HCT116 (cell line): Measurements from ENCODE around the gene CHST11. TPM values are rescaled to one million over a fixed set of nuclear protein-coding genes. Genes with fewer than 3 reads are reported as not detected.
A peak's percentile ranks its signal among the peaks of the same experiment; 100 is the strongest.

Source experiments
- ATAC-seq: fragments of 200-7000 bp; cut with Tn5 transposase; 2 replicates; pipeline ENCODE4 v1.9.1; 2020; ENCODE audit warnings: mild to moderate bottlenecking, moderate library complexity
- BruUV-seq: library from RNA; stranded (reverse); fragments of 400-500 nt; replicated peaks from 2 replicates; lab custom pipeline; 2021; lab: Mats Ljungman, UMichigan
- CTCF ChIA-PET: fragments of 300-600 bp; sonication (Branson Sonifier 250); formaldehyde crosslinking; loops from one replicate; lab custom pipeline; 2021; ENCODE audit warnings: antibody characterized with exemption; lab: Charles Lee
- POLR2A ChIA-PET: fragments of 300-600, 350-600 bp; sonication (Branson Sonifier 250); formaldehyde crosslinking; loops from one replicate; lab custom pipeline; 2021; ENCODE audit warnings: antibody characterized with exemption; lab: Charles Lee
- RAD21 ChIA-PET, 2 experiments: fragments of 300-600 bp; sonication (Branson Sonifier 250); formaldehyde crosslinking; loops; one replicate each; lab custom pipeline; 2023; ENCODE audit warnings: low total read pairs in 2 of 2; ENCODE audit not compliant: uncharacterized antibody in 2 of 2, unreplicated experiment in 2 of 2, low non-redundant PET in 1 of 2; lab: Charles Lee
- DNase-seq: peaks from one replicate; pipeline ENCODE4 v3.0.0-alpha.2; 2010; ENCODE audit warnings: low read depth, low spot score
- H2AFZ ChIP-seq: fragments of 200-600 bp; shearing (Covaris generic), sonication (generic); 2 replicates; pipeline ENCODE4 v1.6.1; 2017; ENCODE audit warnings: low read depth, mixed run types, mixed read lengths, antibody characterized with exemption, low read length; ENCODE audit not compliant: poor library complexity, severe bottlenecking
- H3K27ac ChIP-seq: 2 replicates; pipeline ENCODE4 v1.5.1; 2012; ENCODE audit warnings: low read depth, low read length
- H3K27me3 ChIP-seq: fragments of 200-600 bp; sonication (generic); 2 replicates; pipeline ENCODE4 v1.6.1; 2016; ENCODE audit warnings: mixed run types, low read length, mixed read lengths; ENCODE audit not compliant: insufficient read depth
- H3K36me3 ChIP-seq, 2 experiments: fragments of 200-500 bp in 1 of 2; fragments of 200-600 bp in 1 of 2; sonication (Bioruptor generic) in 1 of 2; sonication (generic) in 1 of 2; 2 replicates each; pipeline versions ENCODE4 v1.5.1 to v1.6.1; 2014 to 2016; ENCODE audit warnings: low read length in 2 of 2, inconsistent platforms in 1 of 2, mixed read lengths in 1 of 2, mixed run types in 1 of 2; ENCODE audit not compliant: insufficient read depth in 2 of 2, control insufficient read depth in 1 of 2
- H3K4me1 ChIP-seq, 2 experiments: fragments of 200-600 bp in 1 of 2; sonication (generic) in 1 of 2; 2 replicates each; pipeline versions ENCODE4 v1.5.1 to v1.6.1; 2012 to 2017; ENCODE audit warnings: low read length in 2 of 2, inconsistent platforms in 1 of 2, mild to moderate bottlenecking in 1 of 2, mixed read lengths in 1 of 2, mixed run types in 1 of 2, moderate library complexity in 1 of 2; ENCODE audit not compliant: insufficient read depth in 2 of 2, control insufficient read depth in 1 of 2
- H3K4me2 ChIP-seq: fragments of 200-600 bp; sonication (generic); 2 replicates; pipeline ENCODE4 v1.6.1; 2017; ENCODE audit warnings: mixed run types, low read length, mixed read lengths
- H3K4me3 ChIP-seq, 2 experiments: fragments of 200-600 bp in 1 of 2; sonication (generic) in 1 of 2; replicated peaks in 1 of 2; 2 replicates each; pipeline ENCODE4 v1.5.1; 2011 to 2016; ENCODE audit warnings: low read length in 2 of 2, control low read depth in 1 of 2, low read depth in 1 of 2, mild to moderate bottlenecking in 1 of 2, mixed read lengths in 1 of 2, mixed run types in 1 of 2
- H3K79me2 ChIP-seq: fragments of 200-600 bp; sonication (generic); 2 replicates; pipeline ENCODE4 v1.6.1; 2017; ENCODE audit warnings: mild to moderate bottlenecking, mixed run types, low read length, moderate library complexity, mixed read lengths; ENCODE audit not compliant: insufficient read depth
- H3K9ac ChIP-seq: fragments of 200-600 bp; sonication (generic); 2 replicates; pipeline ENCODE4 v1.6.1; 2016; ENCODE audit warnings: low read length, mixed read lengths
- H3K9me2 ChIP-seq: fragments of 200-600 bp; sonication (generic), shearing (Covaris generic); 2 replicates; pipeline ENCODE4 v1.6.1; 2017; ENCODE audit warnings: mixed run types, mild to moderate bottlenecking, moderate library complexity; ENCODE audit not compliant: insufficient read depth
- H3K9me3 ChIP-seq, 2 experiments: fragments of 200-500 bp in 1 of 2; fragments of 200-600 bp in 1 of 2; sonication (Bioruptor generic) in 1 of 2; sonication (generic) in 1 of 2; 2 replicates each; pipeline ENCODE4 v1.6.1; 2014 to 2017; ENCODE audit warnings: low read length in 2 of 2, mixed read lengths in 2 of 2, inconsistent platforms in 1 of 2, low read depth in 1 of 2, mild to moderate bottlenecking in 1 of 2, mixed run types in 1 of 2, moderate library complexity in 1 of 2; ENCODE audit not compliant: control insufficient read depth in 1 of 2, insufficient read depth in 1 of 2
- H4K20me1 ChIP-seq: fragments of 200-600 bp; sonication (generic), shearing (Covaris generic); 2 replicates; pipeline ENCODE4 v1.6.1; 2017; ENCODE audit warnings: mixed run types, mild to moderate bottlenecking, moderate library complexity; ENCODE audit not compliant: insufficient read depth
- CTCF ChIP-seq, 3 experiments: fragments of 200-600 bp in 1 of 3; sonication (generic) in 1 of 3; IDR thresholded peaks in 2 of 3; conservative IDR thresholded peaks in 1 of 3; 2 replicates each; pipeline ENCODE4 v1.5.1; 2012 to 2017; ENCODE audit warnings: low read depth in 2 of 3, low read length in 2 of 3, antibody characterized with exemption in 1 of 3, borderline replicate concordance in 1 of 3, control low read depth in 1 of 3, mild to moderate bottlenecking in 1 of 3, mixed read lengths in 1 of 3, mixed run types in 1 of 3, moderate library complexity in 1 of 3; ENCODE audit not compliant: insufficient read depth in 1 of 3
- EGR1 ChIP-seq: IDR thresholded peaks from 2 replicates; pipeline ENCODE4 v1.6.1; 2012; ENCODE audit warnings: low read depth
- EZH2 ChIP-seq: fragments of 200-600 bp; sonication (generic); IDR thresholded peaks from 2 replicates; pipeline ENCODE4 v1.6.1; 2017; ENCODE audit warnings: antibody characterized with exemption, mixed run types
- POLR2AphosphoS5 ChIP-seq: IDR thresholded peaks from 2 replicates; pipeline ENCODE4 v1.6.1; 2011; ENCODE audit warnings: mild to moderate bottlenecking, low read depth, low read length, moderate library complexity
- RAD21 ChIP-seq: IDR thresholded peaks from 2 replicates; pipeline ENCODE4 v1.6.1; 2012; ENCODE audit warnings: low read depth, mild to moderate bottlenecking
- ZNF274 ChIP-seq: fragments of 200-500 bp; sonication (Bioruptor generic); IDR thresholded peaks from 2 replicates; pipeline ENCODE4 v1.6.1; 2014; ENCODE audit warnings: mild to moderate bottlenecking, low read depth, low read length, inconsistent platforms
- intact Hi-C: fragments of 100-400 bp; cut with micrococcal nuclease; formaldehyde crosslinking; loops from 2 replicates; pipeline ENCODE4 v1.10.0; 2022
- total RNA-seq: library from RNA; stranded (reverse); gene quantifications from one replicate; pipeline ENCODE4 v1.2.1, GENCODE V29; 2021; ENCODE audit not compliant: unreplicated experiment

The CHST11 gene
- total RNA-seq, 1 experiment from 2014 or later, result 10.1 TPM

- TF ChIP-seq POLR2AphosphoS5 (no peak), EZH2 (no peak), EGR1 (no peak)
Measured at GRCh38 chr12:104677441-104678089, 220.8 kb downstream of the CHST11 start (continued).

GRCh38 chr12:104680070-104680469 is 223.3 kb downstream of the CHST11 start:
- no peak overlapping the region for H3K9ac ChIP-seq
- no peaks in the 10 kb centered on the region for H3K79me2 ChIP-seq
- H2AFZ ChIP-seq, result no peak overlapping the region
- ChIA-PET CTCF (no interaction called here), RAD21 (no interaction called here), POLR2A (no interaction called here)
- H3K4me1 ChIP-seq, result peaks cover 17 to 23% of the 10 kb centered on the region in 2 experiments
- no peaks in the 10 kb centered on the region for H3K9me2 ChIP-seq
- H3K36me3 ChIP-seq, result no peaks in the 10 kb centered on the region
- H3K9me3 ChIP-seq, result no peaks in the 10 kb centered on the region
- no peak overlapping the region for H3K4me3 ChIP-seq
- H3K27me3 ChIP-seq, result no peaks in the 10 kb centered on the region
- peak; percentile 23 to 57 (median 37); a peak in 4 of 6 replicates for TF ChIP-seq CTCF (IDR thresholded peaks at IDR 0.05 in 2 of 3, conservative IDR thresholded peaks at IDR 0.05 in 1 of 3; ENCODE audit: borderline replicate concordance in 1 of 3, insufficient read depth in 1 of 3, low read depth in 2 of 3, low read length in 2 of 3)
- TF ChIP-seq RAD21, result peak; percentile 71
- no peak for TF ChIP-seq ZNF274
- DNase-seq (peak; percentile 13), ATAC-seq (peak; percentile 76; the same call in 1 of the 2 replicates)
- H3K27ac ChIP-seq, result no peak overlapping the region
- H4K20me1 ChIP-seq, result no peaks in the 10 kb centered on the region
- BruUV-seq, result no TSS peak
- intact Hi-C loops, result loop anchor here (1.0 to 2.0 kb wide), 2 partner anchors 197 to 373 kb away; no protein-coding TSS in a partner anchor
- no peak overlapping the region for H3K4me2 ChIP-seq
